ENCODE results near the gene LMX1B.
"Not testable (repeated sequence)": the region's sequence is repeated elsewhere in the genome, so short reads cannot be mapped to it uniquely, and the experiment has no call there.

LMX1B gene

DNA sequence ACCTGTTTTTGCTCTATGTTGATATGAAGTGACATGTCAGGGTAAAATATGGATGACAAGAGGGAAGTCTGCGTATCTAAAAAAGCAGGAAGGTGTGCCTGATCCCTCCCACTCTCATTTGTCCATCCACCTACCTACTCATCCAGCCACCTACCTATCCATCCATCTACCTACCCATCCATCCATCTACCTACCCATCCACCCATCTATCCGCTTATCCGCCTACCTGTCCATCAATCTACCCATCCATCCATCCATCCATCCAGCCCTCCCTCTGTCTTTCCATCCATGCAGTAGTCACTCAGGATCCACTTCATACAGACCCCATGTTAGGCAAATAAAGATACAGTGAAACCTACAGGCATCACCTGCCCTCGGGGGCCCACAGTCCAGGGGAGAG, 32.4 kb downstream of the LMX1B start:
- no peak overlapping the region for H3K27ac ChIP-seq

DNA sequence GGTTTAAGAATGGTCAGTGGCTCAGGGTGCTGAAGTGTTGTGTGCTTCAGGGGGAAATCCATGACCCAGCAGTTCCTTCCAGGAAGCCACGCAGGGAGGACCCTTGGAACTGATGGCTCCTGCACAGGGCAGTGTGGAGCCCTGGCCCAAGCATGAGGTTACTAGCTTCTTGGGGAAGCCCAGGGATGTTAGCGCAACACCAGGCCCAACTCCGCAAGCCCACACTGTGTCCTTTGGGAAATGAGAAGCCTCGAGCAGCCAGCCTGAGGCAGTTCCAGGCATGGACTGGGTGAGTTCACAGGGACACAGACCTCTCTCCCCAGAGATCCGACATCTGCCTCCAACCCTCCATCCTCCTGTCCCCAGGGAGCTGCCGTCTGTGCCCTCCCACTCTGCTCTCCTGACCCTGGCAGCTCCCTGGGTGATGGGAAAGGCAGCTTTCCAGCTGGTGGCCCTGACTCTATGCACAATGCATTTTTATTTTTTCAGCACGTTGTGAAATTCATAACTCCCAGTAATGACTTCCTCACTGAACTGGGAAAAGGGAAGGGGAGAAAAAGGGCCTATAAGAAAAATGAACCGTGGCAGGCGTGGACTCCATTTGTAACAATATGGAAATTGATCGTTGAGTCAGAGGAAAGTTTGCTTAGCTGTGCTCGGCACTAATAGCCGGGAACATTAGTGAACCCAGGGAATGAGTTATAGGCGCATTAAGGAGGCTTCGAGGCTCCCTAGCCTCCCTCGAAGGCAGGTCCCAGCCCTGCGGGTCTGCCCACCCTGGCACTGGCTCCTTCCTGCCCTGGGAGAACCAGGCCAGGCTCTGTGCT, 34.1 kb downstream of the LMX1B start:
- H3K27ac ChIP-seq: no peak overlapping the region
- TF ChIP-seq, protein P1, sequence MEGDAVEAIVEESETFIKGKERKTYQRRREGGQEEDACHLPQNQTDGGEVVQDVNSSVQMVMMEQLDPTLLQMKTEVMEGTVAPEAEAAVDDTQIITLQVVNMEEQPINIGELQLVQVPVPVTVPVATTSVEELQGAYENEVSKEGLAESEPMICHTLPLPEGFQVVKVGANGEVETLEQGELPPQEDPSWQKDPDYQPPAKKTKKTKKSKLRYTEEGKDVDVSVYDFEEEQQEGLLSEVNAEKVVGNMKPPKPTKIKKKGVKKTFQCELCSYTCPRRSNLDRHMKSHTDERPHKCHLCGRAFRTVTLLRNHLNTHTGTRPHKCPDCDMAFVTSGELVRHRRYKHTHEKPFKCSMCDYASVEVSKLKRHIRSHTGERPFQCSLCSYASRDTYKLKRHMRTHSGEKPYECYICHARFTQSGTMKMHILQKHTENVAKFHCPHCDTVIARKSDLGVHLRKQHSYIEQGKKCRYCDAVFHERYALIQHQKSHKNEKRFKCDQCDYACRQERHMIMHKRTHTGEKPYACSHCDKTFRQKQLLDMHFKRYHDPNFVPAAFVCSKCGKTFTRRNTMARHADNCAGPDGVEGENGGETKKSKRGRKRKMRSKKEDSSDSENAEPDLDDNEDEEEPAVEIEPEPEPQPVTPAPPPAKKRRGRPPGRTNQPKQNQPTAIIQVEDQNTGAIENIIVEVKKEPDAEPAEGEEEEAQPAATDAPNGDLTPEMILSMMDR (conservative IDR thresholded peaks at IDR 0.05): no peak
- TF ChIP-seq ZFX (IDR thresholded peaks at IDR 0.05): no peak

More for the DNA sequence above, 32.4 kb downstream of the LMX1B start:
- no peak for TF ChIP-seq ZFX (IDR thresholded peaks at IDR 0.05)
- TF ChIP-seq, protein P1 (conservative IDR thresholded peaks at IDR 0.05): no peak

- H3K27ac ChIP-seq: no peak overlapping the region
These were observed 35.7 kb downstream of the LMX1B start for GRCh38 chr9:126649477-126649876.

GRCh38 chr9:126650404-126651341, 36.9 kb downstream of the LMX1B start:
- no peak overlapping the region for H3K27ac ChIP-seq
- TF ChIP-seq, protein P1 (conservative IDR thresholded peaks at IDR 0.05): no peak
- no peak for TF ChIP-seq ZFX (IDR thresholded peaks at IDR 0.05)

More at GRCh38 chr9:126649477-126649876, 35.7 kb downstream of the LMX1B start:
- TF ChIP-seq, protein P1 (conservative IDR thresholded peaks at IDR 0.05): no peak
- no peak for TF ChIP-seq ZFX (IDR thresholded peaks at IDR 0.05)

DNA sequence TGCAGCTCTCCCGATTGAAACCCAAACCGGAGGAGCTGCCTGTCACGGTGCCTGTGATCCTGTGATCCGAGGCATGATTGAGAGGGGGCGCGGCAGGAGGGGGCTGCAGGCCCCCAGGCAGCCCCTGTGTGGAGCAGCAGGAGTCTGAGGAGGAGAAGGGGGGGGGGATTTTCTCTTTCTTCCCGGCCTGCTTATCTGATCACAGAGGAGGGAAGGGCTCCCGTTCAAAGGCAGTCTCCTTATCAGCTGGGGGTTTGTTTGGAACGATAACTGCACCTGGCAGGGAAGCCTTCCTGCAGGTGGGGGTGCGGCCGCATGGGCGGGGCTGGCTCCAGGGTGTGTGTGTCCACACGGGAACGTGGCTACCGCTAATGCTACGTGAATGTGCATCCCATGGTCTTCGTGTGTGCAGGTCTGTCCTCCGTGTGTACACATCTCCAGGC, 38.4 kb downstream of the LMX1B start:
- H3K27ac ChIP-seq: no peak overlapping the region

DNA sequence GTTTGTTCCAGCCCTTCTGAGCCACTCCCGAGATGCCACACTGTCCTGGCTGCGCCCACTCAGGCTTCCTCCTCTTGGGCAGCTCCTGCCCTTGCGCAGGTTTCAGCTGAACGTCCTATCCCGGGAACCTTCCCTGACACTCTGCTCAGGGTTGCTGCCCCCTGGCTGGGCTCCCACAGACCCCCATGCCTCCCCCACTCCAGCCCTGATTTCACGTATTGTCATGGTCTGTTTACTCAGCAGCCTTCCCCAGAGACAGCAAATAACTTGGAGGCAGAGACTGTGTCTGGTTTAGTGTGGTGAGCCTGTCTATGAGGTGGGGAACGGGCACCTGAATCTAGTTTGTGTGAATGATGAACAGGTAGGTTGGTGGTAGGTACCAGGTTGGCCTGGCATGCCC, 40.4 kb downstream of the LMX1B start:
- no peak for TF ChIP-seq ZFX (IDR thresholded peaks at IDR 0.05)
- TF ChIP-seq, protein P1 (conservative IDR thresholded peaks at IDR 0.05): no peak
- no peak overlapping the region for H3K27ac ChIP-seq

More for the DNA sequence above, 38.4 kb downstream of the LMX1B start:
- TF ChIP-seq, protein P1 (conservative IDR thresholded peaks at IDR 0.05): no peak
- TF ChIP-seq ZFX (IDR thresholded peaks at IDR 0.05): no peak

DNA sequence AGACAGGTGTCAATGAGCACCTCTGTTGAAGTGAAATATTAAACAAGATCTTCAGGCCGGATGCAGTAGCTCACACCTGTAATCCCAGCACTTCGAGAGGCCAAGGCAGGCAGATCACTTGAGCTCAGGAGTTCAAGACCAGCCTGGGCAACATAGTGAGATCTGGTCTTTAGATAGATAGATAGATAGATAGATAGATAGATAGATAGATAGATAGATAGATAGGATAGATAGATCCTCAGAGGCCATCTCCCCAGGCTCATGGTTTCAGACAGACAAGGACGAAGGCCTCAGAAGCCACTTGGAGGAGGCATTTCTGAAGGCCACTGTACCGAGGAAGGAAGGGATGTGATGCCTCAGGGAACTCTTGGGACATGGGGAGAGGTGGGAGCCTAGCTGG, 42.5 kb downstream of the LMX1B start:
- not testable (repeated sequence) for H3K27ac ChIP-seq

Measured in C4-2B (cell line).